GM18511 (cell line): Measurements from ENCODE around the gene TMEM30B.
"Not testable (repeated sequence)": the region's sequence is repeated elsewhere in the genome, so short reads cannot be mapped to it uniquely, and the experiment has no call there.

Experiments
- ATAC-seq: cut with Tn5 transposase; IDR thresholded peaks from one replicate; pipeline ENCODE4 v1.9.1; 2021; ENCODE audit warnings: mild to moderate bottlenecking, moderate library complexity; ENCODE audit not compliant: unreplicated experiment

Gene TMEM30B

GRCh38 chr14:61266891-61267740 is 14.0 kb downstream of the TMEM30B start:
- ATAC-seq, result no peak

GRCh38 chr14:61266436-61266835 is 14.7 kb downstream of the TMEM30B start:
- no peak for ATAC-seq

GRCh38 chr14:61264651-61265050 is 16.5 kb downstream of the TMEM30B start:
- no peak for ATAC-seq

- no peak for ATAC-seq
Observed at GRCh38 chr14:61264010-61264571, 17.0 kb downstream of the TMEM30B start.

- no peak for ATAC-seq
Observed at GRCh38 chr14:61262082-61262481, 19.1 kb downstream of the TMEM30B start.

GRCh38 chr14:61260939-61261776 is 20.0 kb downstream of the TMEM30B start:
- ATAC-seq, result no peak

- ATAC-seq, result no peak
Observed at GRCh38 chr14:61258985-61259384, 22.2 kb downstream of the TMEM30B start.

GRCh38 chr14:61257469-61258057 is 23.6 kb downstream of the TMEM30B start:
- ATAC-seq, result no peak

- no peak for ATAC-seq
Observed at GRCh38 chr14:61256826-61257468, 24.2 kb downstream of the TMEM30B start.

- no peak for ATAC-seq
Observed at GRCh38 chr14:61255968-61256367, 25.2 kb downstream of the TMEM30B start.

GRCh38 chr14:61254808-61255526 is 26.2 kb downstream of the TMEM30B start:
- no peak for ATAC-seq

GRCh38 chr14:61253064-61253738 is 27.9 kb downstream of the TMEM30B start:
- peak; percentile 29 for ATAC-seq

- ATAC-seq, result peak; percentile 99
Observed at GRCh38 chr14:61252369-61253063, 28.6 kb downstream of the TMEM30B start.

GRCh38 chr14:61250063-61250462 is 31.1 kb downstream of the TMEM30B start:
- ATAC-seq, result no peak

GRCh38 chr14:61247935-61248334 is 33.2 kb downstream of the TMEM30B start:
- no peak for ATAC-seq

- no peak for ATAC-seq
Observed at GRCh38 chr14:61246721-61247120, 34.4 kb downstream of the TMEM30B start.

GRCh38 chr14:61244009-61244408 is 37.1 kb downstream of the TMEM30B start:
- no peak for ATAC-seq

GRCh38 chr14:61240206-61240605 is 40.9 kb downstream of the TMEM30B start:
- ATAC-seq, result no peak

- not testable (repeated sequence) for ATAC-seq
Observed at GRCh38 chr14:61239285-61239684, 41.9 kb downstream of the TMEM30B start.
